Measurements from ENCODE around the gene ZSCAN21. TPM values are rescaled to one million over a fixed set of nuclear protein-coding genes. Genes with fewer than 3 reads are reported as not detected.
"Not testable (repeated sequence)": the region's sequence is repeated elsewhere in the genome, so short reads cannot be mapped to it uniquely, and the experiment has no call there.

ZSCAN21 gene
- total and polyA plus RNA-seq, 7 donors, result 6.8 to 25.6 (median 12.2) TPM

DNA sequence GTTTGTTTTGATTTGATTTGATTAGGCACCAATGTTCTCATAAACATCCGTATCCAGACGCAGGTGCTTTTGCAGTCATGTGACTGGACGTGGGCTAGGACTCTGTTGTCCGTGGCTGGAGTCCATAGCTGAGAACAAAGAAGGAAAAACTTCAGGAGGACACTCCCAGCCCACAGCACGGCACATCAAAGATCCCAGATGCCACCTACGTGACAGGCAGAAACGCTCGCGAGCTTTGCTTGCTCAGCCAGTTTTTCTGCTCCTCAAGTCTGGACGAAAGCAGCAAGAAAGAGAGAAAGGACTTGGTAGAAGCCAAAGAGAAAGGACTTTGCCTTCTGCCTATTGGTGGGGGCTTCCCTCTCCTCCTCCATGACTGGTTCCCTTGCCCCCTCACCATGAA is 41.0 kb upstream of the ZSCAN21 start:
- Histone ChIP-seq H3K4me1 (no peaks in the 10 kb centered on the region), H3K9me3 (no peaks in the 10 kb centered on the region), H3K4me3 (no peak overlapping the region), H3K36me3 (ENCODE audit: insufficient read depth in 1 of 2, low read depth in 1 of 2) (no peaks in the 10 kb centered on the region), H3K27ac (no peak overlapping the region), H3K27me3 (ENCODE audit: insufficient read depth in 3 of 3, low read length in 2 of 3) (no peaks in the 10 kb centered on the region)
- DNase-seq (no peak), ATAC-seq (no peak)
- intact Hi-C loops (cut with DNase I), result no loop called here
- TF ChIP-seq, protein P1, sequence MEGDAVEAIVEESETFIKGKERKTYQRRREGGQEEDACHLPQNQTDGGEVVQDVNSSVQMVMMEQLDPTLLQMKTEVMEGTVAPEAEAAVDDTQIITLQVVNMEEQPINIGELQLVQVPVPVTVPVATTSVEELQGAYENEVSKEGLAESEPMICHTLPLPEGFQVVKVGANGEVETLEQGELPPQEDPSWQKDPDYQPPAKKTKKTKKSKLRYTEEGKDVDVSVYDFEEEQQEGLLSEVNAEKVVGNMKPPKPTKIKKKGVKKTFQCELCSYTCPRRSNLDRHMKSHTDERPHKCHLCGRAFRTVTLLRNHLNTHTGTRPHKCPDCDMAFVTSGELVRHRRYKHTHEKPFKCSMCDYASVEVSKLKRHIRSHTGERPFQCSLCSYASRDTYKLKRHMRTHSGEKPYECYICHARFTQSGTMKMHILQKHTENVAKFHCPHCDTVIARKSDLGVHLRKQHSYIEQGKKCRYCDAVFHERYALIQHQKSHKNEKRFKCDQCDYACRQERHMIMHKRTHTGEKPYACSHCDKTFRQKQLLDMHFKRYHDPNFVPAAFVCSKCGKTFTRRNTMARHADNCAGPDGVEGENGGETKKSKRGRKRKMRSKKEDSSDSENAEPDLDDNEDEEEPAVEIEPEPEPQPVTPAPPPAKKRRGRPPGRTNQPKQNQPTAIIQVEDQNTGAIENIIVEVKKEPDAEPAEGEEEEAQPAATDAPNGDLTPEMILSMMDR (IDR thresholded peaks at IDR 0.05), result no peak
- 58 to 75% (median 61%) methylated on average over 10 of the region's 10 CpGs for WGBS, 3 donors

DNA sequence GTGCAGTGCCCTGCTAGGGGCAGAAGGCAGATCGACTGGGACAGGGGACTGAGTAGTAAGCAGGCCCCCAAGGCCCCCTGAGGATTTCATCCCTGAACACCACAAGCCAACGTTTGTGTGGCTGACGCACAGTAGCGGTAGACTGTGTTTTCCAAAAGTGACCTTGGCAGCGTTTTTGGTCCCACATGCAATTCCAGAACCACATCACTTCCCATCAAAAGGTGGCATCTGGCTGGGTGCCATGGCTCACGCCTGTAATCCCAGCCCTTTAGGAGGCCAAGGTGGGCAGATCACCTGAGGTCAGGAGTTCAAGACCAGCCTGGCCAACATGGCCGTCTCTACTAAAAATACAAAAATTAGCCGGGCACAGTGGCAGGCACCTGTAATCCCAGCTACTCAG is 39.6 kb upstream of the ZSCAN21 start:
- H3K4me3 ChIP-seq; H3K27me3 ChIP-seq (ENCODE audit: insufficient read depth in 3 of 3, low read length in 2 of 3); H3K27ac ChIP-seq; H3K36me3 ChIP-seq (ENCODE audit: insufficient read depth in 1 of 2, low read depth in 1 of 2); ATAC-seq; intact Hi-C loops (cut with DNase I); H3K9me3 ChIP-seq; DNase-seq; H3K4me1 ChIP-seq: not testable (repeated sequence)
- 75 to 86% (median 85%) methylated on average over 8 of the region's 8 CpGs for WGBS, 3 donors

GRCh38 chr7:100010901-100011300 is 38.7 kb upstream of the ZSCAN21 start:
- intact Hi-C loops (cut with DNase I), result no loop called here
- no peaks in the 10 kb centered on the region for H3K36me3 ChIP-seq (ENCODE audit: insufficient read depth in 1 of 2, low read depth in 1 of 2)
- no peak overlapping the region for H3K27ac ChIP-seq
- ATAC-seq (no peak), DNase-seq (no peak)
- WGBS, 3 donors, result 43 to 57% (median 51%) methylated on average over 2 of the region's 2 CpGs
- no peaks in the 10 kb centered on the region for H3K27me3 ChIP-seq (ENCODE audit: insufficient read depth in 3 of 3, low read length in 2 of 3)
- no peaks in the 10 kb centered on the region for H3K9me3 ChIP-seq
- H3K4me1 ChIP-seq, result no peaks in the 10 kb centered on the region
- TF ChIP-seq, protein P1 (IDR thresholded peaks at IDR 0.05), result no peak
- no peak overlapping the region for H3K4me3 ChIP-seq

DNA sequence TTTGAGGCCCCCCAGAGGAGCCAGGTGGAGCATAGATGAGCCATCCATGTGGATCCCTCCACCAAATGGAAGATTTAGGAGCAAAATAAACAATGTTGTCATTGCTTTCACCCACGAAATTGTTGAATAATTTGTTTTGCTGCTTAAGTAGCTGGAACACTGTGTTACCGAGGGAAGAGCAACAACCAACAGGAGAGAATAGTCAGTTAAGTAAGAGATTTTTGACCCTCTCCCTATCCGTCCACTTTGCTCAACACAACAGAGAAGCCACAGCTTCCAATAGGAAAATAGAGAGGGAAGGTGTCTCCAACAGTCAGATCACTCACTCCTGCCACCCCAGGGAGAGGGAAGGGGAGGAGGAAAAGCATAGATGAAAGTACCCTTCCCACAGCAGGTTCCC is 38.1 kb upstream of the ZSCAN21 start:
- DNase-seq, result no peak
- H3K36me3 ChIP-seq (ENCODE audit: insufficient read depth in 1 of 2, low read depth in 1 of 2), result no peaks in the 10 kb centered on the region
- ATAC-seq, result no peak
- intact Hi-C loops (cut with DNase I), result no loop called here
- no peaks in the 10 kb centered on the region for H3K27me3 ChIP-seq (ENCODE audit: insufficient read depth in 3 of 3, low read length in 2 of 3)
- peaks cover 1% of the 10 kb centered on the region for H3K4me1 ChIP-seq
- no peak overlapping the region for H3K4me3 ChIP-seq
- 38 to 47% (median 44%) methylated on average over 3 of the region's 3 CpGs for WGBS, 3 donors
- TF ChIP-seq, protein P1 (IDR thresholded peaks at IDR 0.05), result no peak
- H3K9me3 ChIP-seq, result no peaks in the 10 kb centered on the region
- H3K27ac ChIP-seq, result no peak overlapping the region

DNA sequence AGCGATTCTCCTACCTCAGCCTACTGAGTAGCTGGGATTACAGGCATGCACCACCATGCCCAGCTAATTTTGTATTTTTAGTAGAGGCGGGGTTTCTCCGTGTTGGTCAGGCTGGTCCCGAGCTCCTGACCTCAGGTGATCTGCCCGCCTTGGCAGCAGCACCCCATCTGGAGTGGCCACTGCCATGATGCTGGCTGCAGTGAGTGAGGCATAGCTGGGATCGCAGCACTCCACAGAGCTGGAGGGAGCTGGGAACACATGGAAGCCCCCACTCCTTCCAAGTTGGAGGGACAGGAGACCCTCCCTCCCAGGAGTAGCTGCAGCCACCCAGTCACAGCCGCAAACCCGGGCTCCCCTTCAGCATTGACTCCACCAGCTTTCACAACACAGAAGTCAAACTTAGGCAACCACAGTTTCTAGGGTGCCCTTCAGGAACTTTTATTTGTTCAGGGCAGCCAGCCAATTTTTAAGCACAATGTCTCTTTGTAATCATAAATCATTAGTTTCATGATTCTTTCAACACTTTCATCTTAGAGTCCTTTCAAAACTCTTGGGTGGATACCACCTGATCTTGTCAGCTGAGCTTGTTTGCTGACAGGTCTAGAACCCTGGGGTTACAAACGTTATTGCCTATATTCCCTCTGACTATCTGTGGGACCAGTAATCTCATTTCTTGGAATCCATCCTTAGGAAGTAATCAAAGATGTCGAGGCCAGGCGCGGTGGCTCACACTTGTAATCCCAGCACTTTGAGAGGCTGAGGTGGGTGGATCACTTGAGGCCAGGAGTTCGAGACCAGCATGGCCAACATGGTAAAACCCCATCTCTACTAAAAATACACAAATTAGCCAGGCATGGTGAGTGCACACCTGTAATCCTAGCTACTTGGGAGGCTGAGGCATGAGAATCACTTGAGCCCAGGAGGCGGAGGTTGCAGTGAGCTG is 36.9 kb upstream of the ZSCAN21 start:
- H3K27ac ChIP-seq; DNase-seq; ATAC-seq; H3K4me3 ChIP-seq; H3K36me3 ChIP-seq (ENCODE audit: insufficient read depth in 1 of 2, low read depth in 1 of 2); H3K27me3 ChIP-seq (ENCODE audit: insufficient read depth in 3 of 3, low read length in 2 of 3); H3K9me3 ChIP-seq: not testable (repeated sequence)
- WGBS, 3 donors, result 76 to 81% (median 77%) methylated on average over 14 of the region's 14 CpGs
- intact Hi-C loops (cut with DNase I), result loop anchor here in 1 of 2 donors (2.0 kb wide), 1 partner anchor 42 kb away; no protein-coding TSS in a partner anchor
- H3K4me1 ChIP-seq, result peaks cover 13% of the 10 kb centered on the region
